Activated CD8-positive, alpha-beta memory T cell treated with anti-CD3 and anti-CD28 coated beads for 24 hours (primary cell): Measurements from ENCODE around the gene NDUFB1.

Source experiments
- DNase-seq: peaks from one replicate; pipeline ENCODE4 v3.0.0-alpha.2; 2020

Gene NDUFB1

DNA sequence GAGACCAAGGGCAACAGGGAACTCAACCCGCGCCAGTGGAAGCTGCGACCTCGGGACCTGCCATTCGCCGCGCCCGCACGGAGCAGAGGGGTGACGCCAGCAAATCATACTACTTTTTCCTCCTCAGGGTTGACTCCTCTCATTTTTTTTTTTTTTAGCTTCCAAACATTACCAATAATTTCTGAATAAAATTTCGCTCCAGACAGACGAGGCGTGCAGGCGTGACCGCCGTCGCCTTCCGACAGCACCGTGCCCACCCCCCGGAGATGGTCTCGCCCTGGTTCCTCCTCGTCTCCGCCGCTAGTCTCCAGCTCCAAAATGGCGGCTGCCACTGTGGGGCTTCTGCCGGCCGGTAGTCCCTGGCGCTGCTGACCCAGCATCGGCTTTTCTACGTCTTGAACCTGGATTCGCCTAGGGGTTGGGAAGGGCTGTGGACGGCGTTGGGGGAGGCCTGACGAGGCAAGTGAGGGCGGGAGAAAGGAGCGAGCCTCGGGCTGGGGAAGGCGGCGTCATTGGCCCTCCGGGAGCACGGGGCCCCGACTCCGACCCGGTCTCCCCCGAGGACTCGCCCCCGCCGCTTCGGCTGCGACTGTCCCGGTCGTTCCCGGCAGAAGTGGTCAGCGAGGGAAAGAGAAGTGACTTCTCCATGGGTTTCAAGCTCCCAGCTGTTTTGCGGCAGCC, at the start of gene NDUFB1, which contains the start of gene CPSF2:
NDUFB1 (minus strand) TSS at position 37 of the 681 bp plus-strand sequence. CDS start 4,069 bp downstream, outside the sequence.
CPSF2 (plus strand) TSS at position 300 of the 681 bp plus-strand sequence. CDS start 9,016 bp downstream, outside the sequence.
- DNase-seq, result peak; percentile 95

DNA sequence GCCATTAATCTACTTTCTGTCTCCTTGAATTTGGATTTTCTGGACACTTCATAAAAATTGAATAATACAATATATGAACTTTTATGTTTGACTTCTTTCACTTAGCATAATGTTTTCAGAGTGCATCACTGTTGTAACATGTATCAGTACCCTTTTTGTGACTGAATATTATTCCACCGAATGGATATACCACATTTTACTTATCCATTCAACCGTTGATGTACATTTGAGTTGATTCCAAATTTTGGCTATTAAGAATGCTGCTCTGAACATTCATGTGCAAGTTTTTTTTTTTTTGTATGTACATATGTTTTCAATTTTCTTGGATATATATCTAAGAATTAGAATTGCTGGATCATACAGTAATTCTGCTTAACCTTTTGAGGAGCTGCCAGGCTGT, 43.5 kb upstream of the NDUFB1 start:
- no peak for DNase-seq

DNA sequence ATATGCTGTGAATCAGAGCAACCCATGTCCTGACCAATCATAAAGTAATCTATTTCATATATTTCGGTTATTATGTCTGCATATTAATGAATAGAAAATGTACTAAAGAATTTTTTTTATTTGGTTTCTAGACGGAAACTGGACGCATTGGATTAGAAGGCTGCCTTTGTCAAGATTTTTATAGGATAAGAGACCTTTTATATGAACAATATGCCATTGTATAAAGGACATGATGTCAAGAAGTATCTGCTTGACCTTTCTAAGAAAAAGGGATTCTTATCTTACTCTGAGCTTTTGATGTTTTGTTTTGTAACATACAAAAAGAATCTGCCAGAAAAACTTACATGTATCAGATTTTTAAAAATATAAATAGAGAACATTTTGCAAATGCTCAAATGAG, 40.0 kb upstream of the NDUFB1 start:
- no peak for DNase-seq

DNA sequence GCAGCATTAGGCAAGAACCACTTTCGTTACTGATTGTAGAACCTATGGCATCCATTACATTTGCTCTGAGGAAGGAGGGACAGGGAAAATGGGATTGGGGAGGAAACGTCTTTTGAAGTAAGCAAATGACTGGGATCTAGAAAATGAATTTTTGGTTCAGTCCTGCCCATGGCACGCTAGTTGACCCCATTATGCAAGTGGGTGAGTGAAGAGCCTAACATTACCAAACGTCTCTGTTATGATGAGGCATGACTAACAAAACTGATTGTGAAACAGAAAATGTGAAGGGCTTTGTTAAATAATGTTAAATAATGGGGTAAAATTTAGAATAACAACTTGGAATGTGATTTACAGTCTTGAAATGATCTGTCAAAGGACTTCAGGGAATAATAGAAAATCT, 39.1 kb upstream of the NDUFB1 start:
- DNase-seq, result no peak

DNA sequence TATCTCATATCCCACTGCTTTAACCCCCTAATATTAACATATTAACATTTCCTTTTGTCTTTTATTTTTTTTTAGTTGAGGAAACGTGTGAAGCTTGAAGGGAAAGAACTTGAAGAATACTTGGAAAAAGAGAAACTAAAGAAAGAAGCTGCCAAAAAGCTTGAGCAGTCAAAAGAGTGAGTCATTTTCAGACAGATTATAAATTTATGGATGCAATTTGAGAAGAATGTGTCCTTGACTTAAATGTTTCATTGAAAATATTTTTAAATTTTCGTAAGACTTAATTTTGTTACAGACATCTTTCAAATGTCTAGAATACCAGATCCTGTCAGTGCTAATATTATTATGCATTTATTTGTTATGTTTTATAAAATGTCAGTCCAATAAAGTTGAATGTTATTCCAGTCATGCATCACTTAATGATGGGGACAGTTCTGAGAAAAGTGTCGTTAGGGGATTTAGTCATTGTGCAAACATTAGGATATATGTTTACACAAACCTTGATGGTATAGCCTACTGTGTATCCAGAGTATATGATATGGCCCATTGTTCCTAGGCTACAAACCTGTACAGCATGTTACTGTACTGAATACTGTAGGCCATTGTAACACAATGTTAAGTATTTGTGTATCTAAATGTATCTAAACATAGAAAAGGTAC, 32.9 kb upstream of the NDUFB1 start:
- DNase-seq, result no peak

DNA sequence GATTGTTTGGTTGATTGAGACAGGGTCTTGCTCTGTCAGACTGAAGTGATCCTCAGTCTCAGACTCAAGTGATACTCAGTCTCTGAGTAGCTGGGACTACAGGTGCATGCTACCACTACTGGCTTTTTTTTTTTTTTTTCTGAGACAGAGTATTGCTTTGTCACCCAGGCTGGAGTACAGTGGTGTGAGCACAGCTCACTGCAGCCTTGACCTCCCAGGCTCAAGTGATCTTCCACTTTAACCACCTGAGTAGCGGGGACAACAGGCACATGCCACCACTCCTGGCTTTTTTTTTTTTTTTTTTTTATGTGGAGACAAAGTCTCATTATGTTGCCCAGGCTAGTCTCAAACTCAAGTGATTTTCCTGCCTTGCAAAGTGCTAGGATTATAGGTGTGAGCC, 32.1 kb upstream of the NDUFB1 start:
- DNase-seq, result no peak

DNA sequence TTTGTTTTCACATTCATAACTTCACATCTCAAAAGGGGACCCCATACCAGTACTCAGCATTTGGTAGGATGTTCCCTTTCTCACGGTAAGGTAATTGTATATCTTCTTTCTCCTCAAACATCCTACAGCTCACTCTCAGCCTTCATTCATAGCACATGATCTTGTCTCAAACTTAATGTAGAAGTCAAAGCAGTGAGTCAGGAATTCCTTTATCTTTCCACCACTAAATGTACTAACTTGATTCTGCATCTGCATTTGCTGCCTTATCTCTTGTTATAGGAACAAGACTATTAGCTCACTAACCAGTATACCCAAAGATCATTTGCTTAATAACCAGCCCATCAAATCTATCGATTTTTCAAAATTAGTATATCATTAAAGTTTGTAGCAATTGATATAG, 23.2 kb upstream of the NDUFB1 start:
- DNase-seq, result no peak

DNA sequence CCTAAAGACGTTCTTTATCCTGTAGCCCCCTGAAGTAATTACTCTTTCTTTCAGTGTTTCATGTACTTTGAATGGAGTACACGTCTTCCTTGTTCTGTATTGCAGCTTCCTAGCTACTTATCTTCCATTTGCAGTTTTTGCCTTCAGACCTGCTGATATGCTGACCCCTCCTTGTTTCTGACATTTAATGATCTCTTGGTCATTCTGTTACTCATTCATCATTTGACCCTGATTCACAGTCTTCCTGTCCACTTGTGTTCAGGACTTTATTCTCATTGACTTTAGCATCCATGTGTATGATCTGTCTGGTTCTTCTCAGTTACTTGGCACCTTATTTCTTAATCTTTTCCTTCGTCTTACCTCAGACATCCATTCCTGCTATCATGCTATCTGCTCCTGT, 22.5 kb upstream of the NDUFB1 start:
- no peak for DNase-seq

DNA sequence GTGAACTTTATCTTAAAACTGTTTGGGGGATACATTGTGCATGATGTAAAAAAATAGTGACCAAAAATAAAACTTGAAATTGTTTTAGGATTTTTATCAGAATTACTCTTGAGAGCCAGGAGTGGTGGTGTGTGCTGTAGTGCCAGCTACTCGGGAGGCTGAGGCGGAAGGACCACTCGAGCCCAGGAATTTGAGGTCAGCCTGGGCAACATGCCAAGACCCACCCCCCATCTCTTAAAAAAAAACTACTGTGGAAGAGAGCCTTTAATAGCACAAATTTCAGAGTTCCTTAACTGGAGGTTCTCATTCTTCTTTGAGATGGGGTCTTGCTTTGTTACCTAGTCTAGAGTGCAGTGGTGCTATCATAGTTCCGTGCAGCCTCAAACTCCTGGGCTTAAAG, 21.8 kb upstream of the NDUFB1 start:
- DNase-seq, result no peak

DNA sequence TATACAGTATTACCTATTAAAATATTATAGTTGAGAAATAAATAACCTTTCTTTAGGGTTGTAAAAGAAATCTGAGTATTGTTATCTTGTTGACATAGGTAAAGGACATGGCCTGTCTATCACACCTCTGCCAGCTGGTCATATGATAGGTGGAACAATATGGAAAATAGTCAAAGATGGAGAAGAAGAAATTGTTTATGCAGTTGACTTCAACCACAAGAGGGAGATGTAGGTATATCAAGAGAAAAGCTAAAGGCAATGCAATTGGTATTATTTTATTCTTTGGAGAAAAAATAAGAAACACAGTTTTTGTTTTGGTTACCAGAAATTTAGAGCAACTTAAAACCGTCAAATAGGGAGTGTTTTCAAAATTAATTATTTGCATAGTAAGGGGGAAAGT, 13.8 kb upstream of the NDUFB1 start:
- DNase-seq, result no peak

DNA sequence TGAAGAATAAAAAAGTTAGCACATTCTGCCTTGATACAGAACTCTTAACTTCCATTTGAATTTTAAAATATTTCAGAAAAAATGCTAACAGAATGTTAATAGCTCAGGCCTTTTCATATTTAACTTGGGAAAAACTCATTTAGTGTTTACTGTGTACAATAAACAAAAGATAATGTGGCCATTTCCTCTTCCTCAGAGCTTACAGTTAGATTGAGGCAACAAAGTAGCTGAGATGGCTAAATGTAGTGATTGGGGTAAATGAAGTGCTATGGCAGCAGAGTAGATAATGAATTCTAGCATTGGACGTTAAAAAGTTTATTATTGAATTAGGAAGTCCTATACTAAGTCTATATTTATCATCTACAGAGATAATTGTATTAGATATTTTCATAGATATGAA, 12.9 kb upstream of the NDUFB1 start:
- no peak for DNase-seq

DNA sequence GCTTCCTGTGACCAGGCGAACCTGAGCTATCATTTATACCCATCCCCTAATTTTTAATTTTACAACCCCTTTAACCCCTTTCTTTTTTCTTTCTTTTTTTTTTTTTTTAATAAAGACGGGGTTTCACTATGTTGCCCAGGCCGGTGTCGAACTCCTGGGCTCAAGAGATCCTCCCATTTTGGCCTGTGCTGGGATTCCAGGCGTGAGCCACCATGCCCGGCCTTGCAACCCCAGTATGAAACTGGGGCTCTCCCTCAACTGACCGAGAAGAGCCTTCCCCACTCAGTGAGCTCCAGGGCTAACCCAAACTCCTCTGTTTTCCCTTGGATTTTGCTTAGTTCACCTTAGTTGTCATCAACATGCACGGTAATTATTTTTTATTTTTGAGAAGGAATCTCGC, 1.3 kb upstream of the NDUFB1 start:
- DNase-seq, result no peak

DNA sequence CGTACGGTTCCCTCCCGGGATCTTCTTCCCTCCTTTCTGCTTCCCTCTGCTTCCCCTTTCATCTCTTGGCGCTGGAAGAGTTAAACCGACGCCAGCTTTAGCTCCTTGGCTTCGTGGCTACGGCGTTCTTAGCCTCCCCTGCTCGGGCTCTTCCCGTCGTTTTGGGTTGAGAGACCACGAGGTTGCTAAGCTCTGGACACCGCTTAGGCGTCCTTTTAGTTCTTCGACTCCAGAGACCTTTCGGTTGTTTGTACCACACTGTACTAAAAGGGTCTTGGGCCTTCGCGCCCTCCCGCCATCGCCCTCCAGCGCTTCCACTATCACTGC, 808 bp upstream of the NDUFB1 start:
- no peak for DNase-seq

DNA sequence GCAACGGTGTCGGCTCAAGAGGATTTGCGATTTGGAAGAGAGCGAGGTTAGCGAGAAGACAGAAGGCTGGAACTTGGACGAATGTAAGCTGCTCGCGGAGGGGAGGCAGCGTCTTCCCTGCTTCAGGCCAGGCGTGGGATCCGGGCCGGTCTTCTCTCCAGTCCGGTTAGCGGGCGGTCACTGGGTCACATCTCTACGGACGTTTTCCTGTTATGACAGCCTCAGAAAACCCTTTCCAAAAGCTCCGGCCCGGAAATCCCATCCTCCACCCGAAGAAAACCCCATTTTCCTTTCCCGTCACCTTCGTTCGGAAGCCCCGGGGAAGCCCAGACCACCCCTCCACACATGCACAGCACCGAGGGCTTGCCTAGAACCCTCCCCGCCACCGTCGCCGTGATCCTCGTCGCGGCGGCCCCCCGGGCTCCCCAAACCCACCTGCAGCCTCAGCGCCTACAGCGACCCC, 268 bp downstream of the NDUFB1 start:
- DNase-seq, result no peak

DNA sequence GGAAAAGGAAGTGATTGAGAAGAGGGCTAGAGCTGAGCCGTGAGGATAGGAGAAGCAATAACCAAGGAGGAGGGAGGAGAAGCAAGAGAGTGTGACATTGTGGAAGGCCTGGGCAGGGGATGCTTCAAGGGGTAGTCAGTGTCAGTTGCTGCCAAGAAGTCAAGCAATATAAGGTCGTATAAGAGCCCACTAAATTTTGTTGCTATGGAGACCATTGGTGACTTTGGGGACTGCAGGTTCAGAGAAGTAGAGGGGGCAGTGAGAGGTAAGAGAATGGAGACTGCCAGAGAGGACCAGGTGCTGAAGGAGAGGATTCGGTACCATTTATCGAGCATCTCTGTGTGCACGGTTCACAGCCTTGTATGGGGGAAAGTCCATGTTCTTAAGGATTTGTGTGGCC, 12.0 kb downstream of the NDUFB1 start:
- DNase-seq, result no peak

DNA sequence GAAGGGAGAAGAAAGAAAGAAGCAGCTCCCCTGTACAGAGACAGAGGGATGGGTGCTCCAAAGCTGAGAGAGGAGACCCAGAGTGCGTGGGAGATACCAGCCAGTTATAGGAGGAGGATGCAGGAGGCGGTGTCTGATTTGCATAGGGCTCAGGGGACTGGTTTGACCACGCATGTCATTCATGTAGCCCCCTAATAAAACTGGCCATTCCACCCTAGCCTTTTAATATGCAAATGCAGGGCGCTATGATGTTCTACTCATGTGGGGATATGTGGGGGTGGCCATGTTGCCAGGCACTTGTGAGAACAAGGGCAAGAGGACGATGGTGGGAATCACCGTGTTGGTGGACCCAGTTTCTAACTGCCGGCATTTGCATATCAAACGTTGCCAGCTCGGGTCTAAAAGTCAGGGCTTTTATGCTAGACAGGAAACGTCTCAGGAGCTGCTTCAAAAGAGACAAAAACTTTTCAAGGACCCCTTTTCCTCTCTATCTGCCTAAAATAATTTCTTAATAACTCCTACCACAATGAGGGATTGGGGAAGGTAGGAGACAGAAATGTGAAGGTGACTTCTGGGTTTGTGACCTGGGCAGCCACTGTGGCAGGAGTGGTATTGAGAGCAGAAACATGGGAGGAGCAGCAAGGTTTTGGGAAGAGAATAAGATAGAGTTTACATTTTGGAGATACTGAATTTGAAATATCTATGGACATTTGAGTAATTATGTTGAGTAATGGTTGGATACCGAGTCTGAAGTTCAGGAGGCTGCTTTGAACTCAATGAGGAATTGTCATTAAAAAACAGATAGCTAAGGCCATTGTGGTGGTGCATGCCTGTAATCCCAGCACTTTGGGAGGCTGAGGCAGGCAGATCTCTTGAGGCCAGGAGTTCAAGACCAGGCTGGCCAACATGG, 12.9 kb downstream of the NDUFB1 start:
- DNase-seq, result peak; percentile 72

DNA sequence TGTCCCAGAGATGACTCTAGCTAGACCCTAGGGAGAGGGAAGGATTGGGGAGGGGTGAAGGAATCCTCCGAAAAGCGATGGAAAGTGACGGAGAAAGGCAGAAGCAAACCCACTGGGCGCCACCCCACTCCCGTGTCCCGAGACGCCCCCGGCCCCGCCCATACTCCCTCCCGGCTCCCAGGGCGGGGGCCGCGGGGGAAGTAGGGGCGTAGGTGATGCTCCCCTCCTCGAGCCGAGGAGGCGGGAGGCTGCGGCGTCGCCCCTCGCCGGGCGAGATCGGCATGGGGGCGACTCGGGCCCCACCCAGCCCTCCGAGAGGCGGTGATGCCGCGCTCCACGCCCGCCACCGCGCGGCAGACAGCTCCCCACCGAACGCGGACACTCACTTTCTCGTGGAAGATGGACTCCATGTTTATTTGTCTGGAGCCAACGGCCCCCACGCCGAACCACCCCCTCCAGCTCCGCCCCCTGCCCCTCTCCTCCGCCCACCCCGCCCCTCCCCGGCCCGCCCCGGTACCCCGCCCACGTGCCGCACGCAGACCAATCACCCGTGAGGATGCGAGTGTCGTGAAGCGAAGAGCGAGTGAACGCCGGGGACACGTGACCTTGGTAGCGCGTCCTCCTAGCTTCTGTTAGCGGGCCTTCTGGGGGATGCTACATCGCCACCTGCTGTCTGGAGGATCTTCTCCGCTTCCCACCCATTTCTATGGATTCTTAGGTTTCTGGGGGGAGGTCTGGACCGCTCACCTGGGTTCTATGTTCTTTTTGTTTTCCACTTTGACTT, 15.2 kb downstream of the NDUFB1 start, which contains the start of gene ATXN3:
ATXN3 (minus strand) TSS at position 440 of the 784 bp plus-strand sequence; CDS start at position 410, 30 bp downstream.
- peak; percentile 94 for DNase-seq

DNA sequence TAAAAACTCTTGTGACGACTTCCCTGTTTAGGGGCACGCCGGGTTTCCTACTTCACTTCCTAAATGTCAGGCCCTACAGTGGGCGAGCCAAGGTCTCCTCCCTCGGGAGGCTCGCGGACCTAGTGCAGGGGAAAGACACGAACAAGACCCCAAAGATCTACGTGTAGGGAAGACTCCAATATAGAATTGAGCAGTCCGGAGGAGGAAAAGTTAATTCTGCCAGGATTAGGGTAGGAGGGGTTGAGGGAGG, 15.7 kb downstream of the NDUFB1 start:
- DNase-seq, result no peak

DNA sequence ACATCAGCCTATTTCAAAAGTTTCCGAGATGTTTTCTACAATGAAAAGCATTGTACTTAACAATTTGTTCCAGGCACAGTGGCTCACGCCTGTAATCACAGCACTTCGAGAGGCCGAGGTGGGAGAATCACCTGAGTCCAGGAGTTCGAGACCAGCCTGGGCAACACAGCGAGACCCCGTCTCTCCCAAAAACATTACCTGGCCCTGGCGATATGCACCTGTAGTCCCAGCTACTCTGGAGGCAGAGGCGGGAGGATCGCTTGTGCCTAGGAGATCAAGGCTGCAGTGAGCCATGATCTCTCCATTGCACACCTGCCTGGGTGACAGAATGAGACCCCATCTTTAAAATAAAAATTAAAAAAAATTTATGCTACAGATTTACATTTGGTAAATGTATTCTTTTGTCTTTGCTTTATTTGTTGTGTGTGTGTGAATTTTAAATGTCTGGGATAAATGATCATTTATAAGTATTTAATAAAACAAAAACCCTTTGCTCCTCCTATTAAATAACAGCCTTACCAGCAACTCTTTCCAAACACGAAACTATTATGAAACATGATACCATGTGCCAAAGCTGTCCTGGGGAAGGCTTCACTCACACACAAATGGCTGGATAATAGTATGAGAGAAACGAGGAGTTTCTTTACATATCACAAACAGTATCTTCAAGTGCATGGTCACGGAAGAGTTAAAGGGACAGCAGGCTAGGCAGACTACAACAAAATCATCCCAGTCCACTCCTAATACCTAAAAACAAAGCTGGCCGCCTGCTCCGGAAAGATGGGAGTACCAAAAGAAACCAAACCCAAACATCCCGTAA, 16.2 kb downstream of the NDUFB1 start:
- DNase-seq, result no peak

DNA sequence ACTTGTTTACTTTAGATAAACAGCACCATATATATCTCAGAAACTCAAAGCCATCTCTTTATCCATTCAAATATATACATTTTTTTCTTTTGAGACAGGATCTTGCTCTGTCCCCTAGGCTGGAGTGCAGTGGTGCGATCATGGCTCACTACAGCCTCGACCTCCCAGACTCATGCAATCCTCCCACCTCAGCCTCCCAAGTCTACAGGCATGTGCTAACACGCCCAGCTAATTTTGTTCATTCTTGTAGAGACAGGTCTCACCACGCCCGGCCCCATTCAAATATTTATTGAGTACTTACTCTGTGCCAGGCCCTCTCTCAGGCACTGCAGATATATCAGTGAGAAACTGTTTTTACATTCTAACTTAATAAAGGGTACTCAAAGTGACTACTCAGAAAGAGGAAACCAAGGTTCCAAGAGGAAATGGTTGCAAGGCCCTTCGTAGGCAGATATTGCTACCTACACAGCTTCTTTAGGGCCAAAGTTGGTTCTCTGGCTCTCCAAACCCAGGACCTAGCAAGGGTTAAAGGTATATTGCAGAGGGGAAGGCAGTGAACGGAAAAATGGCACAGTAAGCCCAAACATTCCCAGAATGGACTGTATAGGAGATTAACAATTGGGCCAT, 18.0 kb downstream of the NDUFB1 start:
- DNase-seq, result no peak

DNA sequence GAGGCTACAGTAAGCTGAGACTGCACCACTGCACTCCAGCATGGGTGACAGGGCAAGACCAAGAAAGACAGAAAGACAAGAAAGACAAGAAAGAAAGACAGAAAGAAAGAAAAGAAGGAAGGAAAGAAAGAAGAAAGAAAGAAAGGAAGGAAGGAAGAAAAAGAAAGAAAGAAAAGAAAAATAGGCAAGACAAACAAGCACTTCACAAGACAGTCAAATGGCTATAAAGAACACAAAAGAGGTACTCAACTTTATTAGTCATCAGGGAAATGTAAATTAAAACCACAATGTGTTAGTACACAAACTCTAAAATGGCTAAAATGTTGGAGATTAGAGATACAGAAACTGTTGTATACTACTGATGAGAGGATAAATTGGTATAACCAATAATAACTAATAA, 21.7 kb downstream of the NDUFB1 start:
- DNase-seq, result no peak

DNA sequence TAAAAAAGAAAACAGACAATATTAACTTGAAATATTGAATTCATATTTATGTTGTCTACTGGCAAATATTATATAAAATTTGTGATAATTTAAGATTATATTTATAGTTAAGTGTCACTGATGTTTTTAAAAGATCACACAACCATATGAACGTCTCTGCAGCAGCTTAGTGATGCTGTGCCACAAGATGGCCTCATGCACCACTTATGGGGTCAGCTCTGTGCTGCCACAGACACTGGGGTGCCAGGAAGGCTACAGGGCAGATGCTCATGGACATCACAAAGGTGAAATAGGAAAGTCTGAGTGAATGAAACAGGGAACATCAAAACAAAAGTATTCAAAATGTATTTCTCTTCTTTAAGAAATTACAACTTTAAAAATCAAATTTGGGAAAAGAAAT, 28.2 kb downstream of the NDUFB1 start:
- no peak for DNase-seq
